ENCODE results near the gene PITPNC1.
"Not testable (repeated sequence)": the region's sequence is repeated elsewhere in the genome, so short reads cannot be mapped to it uniquely, and the experiment has no call there.

Gene PITPNC1

GRCh38 chr17:67624886-67625656 is 248.0 kb downstream of the PITPNC1 start:
- no peak for ATAC-seq
- DNase-seq, result no peak

GRCh38 chr17:67625971-67626370 is 248.9 kb downstream of the PITPNC1 start:
- DNase-seq (no peak), ATAC-seq (no peak)

GRCh38 chr17:67628580-67629013 is 251.5 kb downstream of the PITPNC1 start:
- DNase-seq (no peak), ATAC-seq (no peak)

GRCh38 chr17:67629971-67630320 is 252.9 kb downstream of the PITPNC1 start:
- DNase-seq, result no peak
- ATAC-seq, result no peak

- ATAC-seq, DNase-seq: not testable (repeated sequence)
These were observed 253.8 kb downstream of the PITPNC1 start for GRCh38 chr17:67630836-67631235.

GRCh38 chr17:67632141-67632540 is 255.1 kb downstream of the PITPNC1 start:
- no peak for ATAC-seq
- DNase-seq, result no peak

GRCh38 chr17:67633751-67634211 is 256.7 kb downstream of the PITPNC1 start:
- DNase-seq (no peak), ATAC-seq (no peak)

GRCh38 chr17:67635681-67636080 is 258.6 kb downstream of the PITPNC1 start:
- DNase-seq, result no peak
- ATAC-seq, result no peak

- ATAC-seq (no peak), DNase-seq (no peak)
These were observed 259.2 kb downstream of the PITPNC1 start for GRCh38 chr17:67636312-67636711.

GRCh38 chr17:67636834-67637520 is 259.9 kb downstream of the PITPNC1 start:
- DNase-seq (no peak), ATAC-seq (no peak)

- no peak for ATAC-seq
- no peak for DNase-seq
These were observed 261.0 kb downstream of the PITPNC1 start for GRCh38 chr17:67637901-67638641.

GRCh38 chr17:67638871-67639270 is 261.8 kb downstream of the PITPNC1 start:
- no peak for DNase-seq
- no peak for ATAC-seq

- DNase-seq (no peak), ATAC-seq (no peak)
These were observed 262.5 kb downstream of the PITPNC1 start for GRCh38 chr17:67639555-67639954.

GRCh38 chr17:67639979-67640378 is 262.9 kb downstream of the PITPNC1 start:
- ATAC-seq, result no peak
- DNase-seq, result no peak

- DNase-seq, result no peak
- no peak for ATAC-seq
These were observed 265.4 kb downstream of the PITPNC1 start for GRCh38 chr17:67642488-67642887.

- no peak for ATAC-seq
- no peak for DNase-seq
These were observed 267.0 kb downstream of the PITPNC1 start for GRCh38 chr17:67644061-67644460.

GRCh38 chr17:67645195-67645594 is 268.1 kb downstream of the PITPNC1 start:
- not testable (repeated sequence) for DNase-seq, ATAC-seq

- no peak for DNase-seq
- no peak for ATAC-seq
These were observed 269.4 kb downstream of the PITPNC1 start for GRCh38 chr17:67646472-67646871.

- DNase-seq (no peak), ATAC-seq (no peak)
These were observed 270.4 kb downstream of the PITPNC1 start for GRCh38 chr17:67647482-67647881.

GRCh38 chr17:67648032-67648905 is 271.2 kb downstream of the PITPNC1 start:
- no peak for DNase-seq

GRCh38 chr17:67648906-67649295 is 271.8 kb downstream of the PITPNC1 start:
- not testable (repeated sequence) for DNase-seq, ATAC-seq

More at GRCh38 chr17:67648032-67648905, 271.2 kb downstream of the PITPNC1 start:
- ATAC-seq, result no peak

GRCh38 chr17:67649891-67650290 is 272.8 kb downstream of the PITPNC1 start:
- no peak for ATAC-seq
- DNase-seq, result no peak

All from stimulated activated naive CD8-positive, alpha-beta T cell treated with anti-CD3 and anti-CD28 coated beads, Interleukin-15, Interleukin-2, amounts not matched to agents 100 U/mL and 50 U/mL, for 24 hours (primary cell).